Measurements from ENCODE around the gene LYST. TPM values are rescaled to one million over a fixed set of nuclear protein-coding genes. Genes with fewer than 3 reads are reported as not detected.
A peak's percentile ranks its signal among the peaks of the same experiment; 100 is the strongest.

LYST gene
- total and polyA plus RNA-seq, 8 donors, result 1.7 to 95.6 (median 17.9) TPM

- H3K27ac ChIP-seq, result no peak overlapping the region
Observed at GRCh38 chr1:235825229-235825628, 41.5 kb downstream of the LYST start.

GRCh38 chr1:235823684-235824083 lies 43.0 kb downstream of the LYST start:
- no peak overlapping the region for H3K4me3 ChIP-seq
- no peaks in the 10 kb centered on the region for H3K27me3 ChIP-seq
- 91 to 98% (median 95%) methylated on average over 5 of the region's 5 CpGs for WGBS, 5 donors
- H3K27ac ChIP-seq, result no peak overlapping the region
- TF ChIP-seq EP300 (IDR thresholded peaks at IDR 0.05) (no peak), CTCF (IDR thresholded peaks at IDR 0.05) (no peak), POLR2A (IDR thresholded peaks at IDR 0.05) (no peak), POLR2AphosphoS5 (IDR thresholded peaks at IDR 0.05) (no peak)
- intact Hi-C loops (cut with DNase I; ENCODE audit: low total_unique reads), result no loop called here
- H3K36me3 ChIP-seq, result peaks cover 0 to 25% (median 15%) of the 10 kb centered on the region in 4 donors
- DNase-seq, result no peak
- H3K4me1 ChIP-seq, result peaks cover 0 to 16% (median 3%) of the 10 kb centered on the region in 4 donors
- no peaks in the 10 kb centered on the region for H3K9me3 ChIP-seq

More at GRCh38 chr1:235825229-235825628, 41.5 kb downstream of the LYST start:
- H3K4me1 ChIP-seq, result peaks cover 0 to 16% (median 3%) of the 10 kb centered on the region in 4 donors
- H3K4me3 ChIP-seq, result no peak overlapping the region
- DNase-seq, result no peak
- no peaks in the 10 kb centered on the region for H3K9me3 ChIP-seq
- no peak for TF ChIP-seq CTCF (IDR thresholded peaks at IDR 0.05)
- TF ChIP-seq POLR2AphosphoS5 (IDR thresholded peaks at IDR 0.05), result no peak
- no peak for TF ChIP-seq POLR2A (IDR thresholded peaks at IDR 0.05)
- TF ChIP-seq EP300 (IDR thresholded peaks at IDR 0.05), result no peak
- intact Hi-C loops (cut with DNase I; ENCODE audit: low total_unique reads), result no loop called here
- 95 to 100% (median 95%) methylated on average over 1 of the region's 1 CpG for WGBS, 5 donors
- H3K36me3 ChIP-seq, result peaks cover 0 to 33% (median 26%) of the 10 kb centered on the region in 4 donors
- H3K27me3 ChIP-seq, result no peaks in the 10 kb centered on the region

- intact Hi-C loops (cut with DNase I; ENCODE audit: low total_unique reads), result no loop called here
- H3K4me3 ChIP-seq, result no peak overlapping the region
- H3K36me3 ChIP-seq, result peaks cover 0 to 19% (median 9%) of the 10 kb centered on the region in 4 donors
- H3K27me3 ChIP-seq, result no peaks in the 10 kb centered on the region
- DNase-seq, result no peak
- no peak for TF ChIP-seq POLR2A (IDR thresholded peaks at IDR 0.05)
- TF ChIP-seq CTCF (IDR thresholded peaks at IDR 0.05), result no peak
- TF ChIP-seq POLR2AphosphoS5 (IDR thresholded peaks at IDR 0.05), result no peak
- no peak for TF ChIP-seq EP300 (IDR thresholded peaks at IDR 0.05)
- H3K9me3 ChIP-seq, result no peaks in the 10 kb centered on the region
- peaks cover 0 to 16% (median 3%) of the 10 kb centered on the region in 4 donors for H3K4me1 ChIP-seq
- H3K27ac ChIP-seq, result no peak overlapping the region
Observed at GRCh38 chr1:235822685-235823084, 44.0 kb downstream of the LYST start.

- Histone ChIP-seq H3K36me3 (peaks cover 0 to 9% (median under 1%) of the 10 kb centered on the region in 4 donors), H3K4me1 (peaks cover 0 to 16% (median 2%) of the 10 kb centered on the region in 4 donors), H3K9me3 (no peaks in the 10 kb centered on the region), H3K4me3 (no peak overlapping the region), H3K27ac (peak overlapping the region in 1 of 5 donors; percentile 22), H3K27me3 (no peaks in the 10 kb centered on the region)
- TF ChIP-seq EP300 (IDR thresholded peaks at IDR 0.05) (no peak), CTCF (IDR thresholded peaks at IDR 0.05) (no peak), POLR2A (IDR thresholded peaks at IDR 0.05) (no peak), POLR2AphosphoS5 (IDR thresholded peaks at IDR 0.05) (no peak)
- 56 to 80% (median 75%) methylated on average over 3 of the region's 3 CpGs for WGBS, 5 donors
- DNase-seq, result no peak
- intact Hi-C loops (cut with DNase I; ENCODE audit: low total_unique reads), result no loop called here
Observed at GRCh38 chr1:235821361-235821981, 45.2 kb downstream of the LYST start.

All from stomach (tissue), 9 donors.